Colon (tissue), 2 donors: ENCODE results near the gene MRGPRF.

Source experiments
- FAIRE-seq: peaks from 2 replicates; lab custom pipeline; 2012; peaks lifted over from hg19 to GRCh38; lab: Jason Lieb, UNC
- donor health status: control.
- donor health status: control.

The MRGPRF gene, protein sequence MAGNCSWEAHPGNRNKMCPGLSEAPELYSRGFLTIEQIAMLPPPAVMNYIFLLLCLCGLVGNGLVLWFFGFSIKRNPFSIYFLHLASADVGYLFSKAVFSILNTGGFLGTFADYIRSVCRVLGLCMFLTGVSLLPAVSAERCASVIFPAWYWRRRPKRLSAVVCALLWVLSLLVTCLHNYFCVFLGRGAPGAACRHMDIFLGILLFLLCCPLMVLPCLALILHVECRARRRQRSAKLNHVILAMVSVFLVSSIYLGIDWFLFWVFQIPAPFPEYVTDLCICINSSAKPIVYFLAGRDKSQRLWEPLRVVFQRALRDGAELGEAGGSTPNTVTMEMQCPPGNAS

DNA sequence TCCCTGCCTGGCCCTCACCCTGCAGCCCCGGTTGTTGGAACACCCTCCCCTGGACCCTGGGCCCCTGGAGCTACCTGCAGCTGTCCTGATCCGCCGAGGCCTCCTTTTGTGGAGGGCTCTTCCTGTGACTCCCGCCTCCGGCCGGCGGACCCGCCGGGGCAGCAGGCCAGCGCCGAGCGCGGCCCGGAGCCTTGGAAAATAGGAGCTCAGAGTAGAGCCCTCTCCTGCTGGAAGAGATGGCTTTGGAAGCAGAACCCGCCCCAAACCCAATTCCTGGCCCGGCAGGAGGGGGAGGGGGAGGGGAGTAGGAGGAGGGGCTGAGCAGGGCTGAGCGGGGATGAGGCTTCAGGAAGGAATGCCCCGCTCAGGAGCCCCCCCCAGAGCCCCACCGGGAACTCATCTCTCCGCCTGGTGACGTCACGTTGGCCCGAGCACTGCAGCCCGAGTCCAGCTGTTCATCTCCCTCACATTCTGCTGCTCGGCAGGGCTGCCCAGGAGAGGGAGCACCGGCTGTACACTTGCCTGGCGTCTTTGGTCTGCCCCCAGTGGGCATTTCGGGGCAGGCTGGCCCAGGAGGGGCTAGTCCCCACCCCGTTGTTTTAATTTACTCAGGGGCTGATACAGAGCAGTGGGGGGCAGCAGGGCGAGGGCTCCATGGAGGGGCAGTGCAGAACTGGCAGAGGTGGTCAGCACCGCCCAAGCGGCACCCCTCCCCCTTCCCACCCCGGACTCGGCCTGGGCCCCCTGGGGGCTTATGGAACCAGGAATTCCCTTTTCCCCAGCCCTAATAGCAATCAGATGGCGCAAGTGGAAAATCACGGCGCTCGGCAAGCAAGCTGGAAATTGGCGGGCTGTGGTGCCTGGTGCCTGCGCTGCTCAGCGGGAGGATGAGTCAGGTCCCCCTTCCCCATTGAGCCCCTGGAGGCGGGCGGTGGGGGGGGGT lies at the start of gene MRGPRF:
Gene MRGPRF (minus strand): TSS at position 238 of the 943 bp plus-strand sequence. CDS start 3,345 bp downstream, outside the sequence.
- no peak for FAIRE-seq

DNA sequence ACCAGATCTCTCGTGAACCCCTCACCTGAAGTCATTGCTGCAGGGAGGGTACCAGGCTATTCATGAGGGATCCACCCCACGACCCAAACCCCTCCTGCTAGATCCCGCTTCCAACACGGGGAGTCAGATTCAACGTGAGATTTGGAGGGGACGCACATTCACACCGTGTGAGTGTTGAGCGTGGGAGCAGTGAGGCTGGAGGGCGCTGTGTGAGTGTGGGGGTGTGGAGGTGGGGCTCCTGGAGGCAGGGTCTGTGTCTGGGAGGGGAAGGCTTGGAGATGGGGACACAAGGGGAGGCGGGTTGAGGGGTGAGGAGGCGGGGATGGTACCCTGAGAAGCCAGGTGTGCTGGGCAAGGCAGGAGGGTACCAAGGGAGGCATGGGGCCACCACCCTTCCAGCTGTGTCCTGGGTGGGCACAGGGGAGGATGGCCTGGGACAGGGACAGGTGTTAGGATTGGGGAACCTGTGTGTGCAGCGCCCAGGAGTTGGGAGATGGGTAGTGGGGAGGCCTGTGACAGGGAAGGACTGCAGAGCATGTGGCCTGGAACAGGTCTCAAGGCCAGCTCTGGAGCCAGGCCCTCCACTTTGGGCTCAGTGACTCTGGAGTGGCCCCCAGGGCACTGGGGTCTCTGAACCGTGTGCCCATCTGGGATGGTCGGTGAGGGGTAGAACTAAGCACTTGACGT lies 49.3 kb upstream of the MRGPRF start:
- FAIRE-seq = no peak

GRCh38 chr11:69061713-69062053 lies 48.6 kb upstream of the MRGPRF start:
- FAIRE-seq = no peak

GRCh38 chr11:69060806-69061712 lies 48.0 kb upstream of the MRGPRF start:
- no peak for FAIRE-seq

- no peak for FAIRE-seq
Measured at GRCh38 chr11:69059985-69060384, 46.9 kb upstream of the MRGPRF start.

- FAIRE-seq = no peak
Measured at GRCh38 chr11:69059429-69059828, 46.4 kb upstream of the MRGPRF start.

DNA sequence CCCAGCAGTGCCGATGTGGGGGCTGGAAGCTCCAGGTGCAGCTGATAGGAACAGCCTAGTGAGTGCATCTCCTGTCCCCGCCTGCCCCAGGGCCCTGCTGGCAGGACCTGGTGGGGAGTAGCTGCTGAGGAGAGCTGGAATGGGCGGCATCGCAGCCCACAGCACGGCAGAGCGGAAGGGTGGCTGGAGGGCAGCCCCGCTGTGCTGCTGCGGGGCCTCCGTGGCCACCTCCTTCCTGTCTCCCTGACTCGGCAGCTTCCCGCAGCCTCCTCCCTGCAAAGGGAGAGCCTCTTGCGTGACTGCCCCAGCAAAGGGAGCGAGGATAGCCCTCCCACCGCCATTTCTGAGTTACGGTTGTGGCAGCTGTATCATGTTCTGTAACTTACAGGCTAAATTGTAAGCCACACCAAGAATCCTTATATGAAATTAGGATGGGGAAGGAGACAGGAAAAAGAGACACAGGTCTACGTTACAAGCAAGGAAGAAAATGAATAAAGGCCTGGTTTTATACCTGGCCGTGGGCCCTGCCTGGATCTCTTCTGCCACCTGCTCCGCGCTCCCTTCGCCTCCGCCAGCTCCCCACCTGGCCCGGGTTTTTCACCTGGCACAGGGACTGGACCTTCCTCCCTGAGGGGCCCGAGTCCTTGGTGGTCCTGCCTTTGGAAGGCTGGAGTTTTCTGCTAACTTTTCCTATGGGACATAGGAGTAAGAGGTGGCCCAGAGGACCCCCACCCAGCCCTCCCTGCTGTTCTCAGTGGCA lies 45.6 kb upstream of the MRGPRF start:
- FAIRE-seq = no peak

DNA sequence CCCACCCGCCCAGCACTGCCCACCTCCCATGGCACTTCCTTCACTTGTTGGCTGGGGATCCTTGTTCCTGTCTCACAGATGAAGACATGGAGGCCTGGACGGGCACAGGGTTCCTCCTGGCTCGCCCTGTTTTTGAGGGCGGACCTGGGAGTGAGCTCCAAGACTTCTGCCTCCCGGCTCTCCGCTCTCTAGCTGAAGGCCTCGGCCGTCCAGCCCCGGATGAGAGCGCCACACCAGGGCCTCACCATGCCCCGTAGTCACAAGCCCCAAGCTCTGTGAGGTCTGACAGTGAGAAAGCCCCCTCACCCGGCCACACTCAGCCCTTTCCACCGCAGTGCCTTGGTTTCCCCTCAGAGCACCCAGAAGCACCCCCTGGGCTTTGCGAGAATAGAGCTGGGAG lies 44.8 kb upstream of the MRGPRF start:
- FAIRE-seq = no peak

GRCh38 chr11:69057236-69057635 lies 44.2 kb upstream of the MRGPRF start:
- no peak for FAIRE-seq

DNA sequence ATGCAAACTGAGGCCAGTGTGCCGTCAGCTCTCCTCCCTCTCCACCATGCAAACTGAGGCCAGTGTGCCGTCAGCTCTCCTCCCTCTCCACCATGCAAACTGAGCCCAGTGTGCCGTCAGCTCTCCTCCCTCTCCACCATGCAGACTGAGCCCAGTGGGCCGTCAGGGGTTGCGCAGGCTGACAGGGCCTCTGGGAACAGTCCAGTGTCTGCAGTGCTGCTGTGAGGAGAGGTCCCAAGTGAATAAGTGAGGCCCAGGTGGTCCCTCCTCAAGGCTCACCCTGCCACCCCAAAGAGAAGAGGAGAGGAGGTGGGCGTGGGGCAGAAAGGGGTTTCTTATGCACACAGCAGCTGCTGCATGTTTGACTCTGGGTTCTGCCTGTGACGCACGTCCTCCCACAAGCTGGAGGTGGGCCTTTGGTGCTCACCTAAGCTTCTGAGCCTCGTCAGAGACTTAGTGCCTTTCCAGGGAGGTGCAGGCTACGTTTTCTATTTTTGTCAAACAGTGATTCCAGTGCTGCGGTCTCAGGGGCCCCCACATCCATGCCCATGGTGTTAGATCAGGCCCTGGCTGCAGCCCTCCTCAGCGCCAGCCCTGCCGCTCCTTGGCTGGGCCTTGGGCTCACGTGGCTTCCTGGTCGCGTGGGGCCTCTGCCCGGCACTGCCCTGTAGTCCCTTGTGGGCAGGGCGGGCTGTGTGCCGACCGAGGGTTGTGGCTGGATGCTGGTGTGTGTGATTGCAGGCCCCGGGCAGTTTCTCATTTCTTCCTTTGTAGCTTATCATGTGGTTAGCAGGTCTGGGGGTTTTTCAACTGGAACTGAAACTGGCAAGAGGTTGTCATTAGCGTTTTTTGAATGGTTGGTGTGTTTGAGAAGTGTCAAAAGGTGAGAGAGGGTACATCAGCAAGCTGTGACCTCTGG lies 42.8 kb upstream of the MRGPRF start:
- FAIRE-seq = no peak

DNA sequence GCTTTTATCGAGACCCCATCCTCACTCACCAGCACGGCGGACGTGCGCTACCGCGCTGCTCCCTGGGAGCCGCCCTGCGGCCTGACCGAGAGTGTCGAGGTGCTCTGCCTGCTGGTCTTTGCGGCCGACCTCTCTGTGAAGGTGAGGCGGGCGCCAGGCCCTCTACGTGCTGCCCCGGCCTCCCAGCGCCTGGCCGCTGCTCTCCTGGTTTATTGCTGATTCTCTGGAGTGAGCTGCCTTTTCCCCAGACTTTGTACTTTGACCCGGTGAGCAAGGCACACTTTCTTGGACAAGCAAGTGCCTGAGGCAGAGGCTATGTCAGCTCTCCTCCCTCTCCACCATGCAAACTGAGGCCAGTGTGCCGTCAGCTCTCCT lies 42.2 kb upstream of the MRGPRF start:
- FAIRE-seq = no peak

DNA sequence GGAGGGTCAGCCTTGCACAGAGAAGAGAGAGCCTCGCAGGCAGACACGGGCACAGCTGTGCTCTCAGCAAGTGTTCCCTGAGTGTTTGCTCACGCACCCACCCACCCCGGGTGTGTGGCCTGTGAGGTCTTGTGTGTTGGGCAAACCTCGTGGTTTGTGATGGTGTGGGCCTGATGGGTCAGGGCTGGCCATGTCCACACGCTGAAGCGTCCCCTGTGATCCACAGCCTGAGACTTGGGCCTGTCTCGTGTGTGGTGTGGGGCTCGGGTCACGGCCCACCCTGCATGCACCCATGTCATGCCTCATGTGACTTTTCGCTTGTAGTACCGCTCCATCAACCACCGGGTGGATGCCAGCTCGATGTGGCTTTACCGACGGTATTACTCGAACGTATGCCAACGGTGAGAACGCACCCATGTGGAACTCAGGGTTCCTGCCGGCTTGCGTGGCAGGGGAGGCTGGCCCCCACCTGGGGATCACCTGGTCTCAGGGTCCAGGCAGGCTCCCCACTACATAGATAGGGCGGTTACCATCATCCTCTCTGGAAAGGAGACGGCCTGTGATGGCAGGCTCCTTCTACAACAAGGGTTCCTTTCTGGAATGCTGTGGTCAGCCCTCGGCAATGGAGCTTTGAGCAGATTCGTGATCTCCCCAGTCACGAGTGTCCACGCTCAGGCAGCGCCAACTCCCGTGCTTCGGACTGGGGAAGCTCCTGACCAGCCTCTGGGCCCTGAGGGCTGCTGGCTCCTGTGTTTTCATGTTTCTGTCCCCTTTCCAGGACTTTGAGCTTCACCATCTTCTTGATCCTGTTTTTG lies 41.6 kb upstream of the MRGPRF start:
- FAIRE-seq = no peak

DNA sequence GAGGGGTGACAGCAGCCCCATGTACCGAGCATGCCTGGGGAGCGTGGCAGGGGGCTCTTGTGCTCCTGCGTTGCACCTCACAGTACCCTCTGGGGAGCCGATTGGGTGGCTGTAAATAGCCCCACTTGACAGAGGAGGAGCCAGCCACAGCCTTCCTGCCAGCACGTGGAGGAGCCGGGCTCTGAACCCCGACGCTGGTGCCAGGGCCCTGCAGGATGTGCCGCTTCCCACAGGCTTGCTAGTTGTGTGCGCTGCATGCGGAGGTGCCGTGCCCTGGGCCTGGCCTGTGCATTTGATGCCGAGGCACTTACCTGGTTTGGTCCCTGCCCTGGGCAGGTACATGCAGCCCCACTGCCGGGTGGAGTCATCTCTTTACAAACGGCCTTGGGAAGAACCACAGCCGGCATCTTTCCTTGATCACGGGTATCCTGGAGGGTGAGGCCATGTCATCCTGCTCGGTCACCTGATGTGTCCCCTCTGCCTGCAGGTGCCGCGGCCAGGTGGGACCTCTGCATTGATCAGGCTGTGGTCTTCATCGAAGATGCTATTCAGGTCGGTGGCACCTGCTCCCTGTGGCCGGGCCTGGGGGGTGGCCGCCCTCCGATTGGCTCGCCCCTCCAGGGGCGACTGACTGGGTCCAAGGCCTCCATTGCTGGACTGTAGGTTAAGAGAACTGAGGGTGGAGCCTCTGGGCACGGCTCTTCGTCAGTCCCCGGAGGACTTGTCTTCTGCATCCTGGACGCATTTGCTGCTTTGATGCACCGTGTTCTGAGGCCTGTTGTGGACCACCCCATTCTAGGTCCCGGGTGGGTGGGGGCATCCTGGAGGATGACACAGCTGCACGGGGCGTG lies 40.7 kb upstream of the MRGPRF start:
- no peak for FAIRE-seq

DNA sequence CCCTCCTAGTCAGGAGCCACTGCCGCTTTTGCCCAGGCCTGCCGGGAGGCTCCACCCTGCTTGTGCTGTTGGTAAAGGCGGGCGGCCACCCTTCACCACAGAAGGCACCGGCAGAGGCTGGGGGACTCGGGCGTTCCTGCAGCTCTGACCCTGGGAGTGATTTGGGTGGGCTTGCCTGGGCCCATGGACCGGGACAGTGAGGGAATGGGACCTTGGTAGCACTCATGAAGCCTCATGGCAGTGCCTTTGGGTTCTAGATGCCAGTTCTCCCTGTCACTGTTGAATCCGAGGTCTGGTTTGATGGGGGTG lies 40.1 kb upstream of the MRGPRF start:
- FAIRE-seq = no peak

DNA sequence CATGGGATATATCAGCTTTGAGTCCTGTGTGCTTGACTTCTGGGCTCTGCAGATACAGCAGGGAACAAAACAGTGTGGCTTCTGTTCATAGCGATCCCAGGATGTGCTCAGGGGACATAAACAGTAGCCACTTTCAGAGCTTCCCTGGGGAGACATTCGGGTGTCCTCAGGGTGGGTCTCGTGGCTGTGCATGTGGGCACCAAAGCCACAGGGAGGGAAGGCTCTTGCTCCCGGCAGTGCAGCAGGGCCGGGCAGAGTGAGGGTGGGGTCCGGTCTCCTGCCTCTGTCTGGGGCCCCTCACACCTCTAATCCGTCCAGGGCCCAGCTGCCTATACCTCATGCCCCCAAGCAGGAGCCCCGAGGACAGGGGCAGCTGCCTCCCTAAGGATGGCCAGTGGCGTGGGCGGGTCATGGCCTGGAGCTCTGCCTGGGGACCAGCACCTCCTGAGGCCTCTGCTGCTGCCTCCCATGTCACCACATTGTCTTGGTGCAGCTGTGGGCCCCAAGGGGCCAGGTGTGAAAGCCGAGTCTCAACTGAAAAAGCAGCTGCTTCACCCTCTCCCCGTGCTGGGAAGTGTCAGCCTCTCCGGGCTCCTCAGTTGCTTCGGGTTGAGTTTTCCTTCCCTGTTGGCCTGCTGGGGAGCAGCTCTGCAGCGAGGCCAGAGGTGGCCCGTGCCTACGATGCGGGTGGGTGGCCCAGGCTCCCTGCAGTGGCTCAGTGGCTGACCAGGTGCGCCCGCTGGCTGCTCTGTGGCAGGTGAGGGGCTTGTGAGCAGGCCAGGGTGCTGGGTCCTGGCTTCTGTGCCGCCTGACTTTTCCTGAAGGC lies 39.5 kb upstream of the MRGPRF start:
- FAIRE-seq = no peak

- FAIRE-seq = no peak
Measured at GRCh38 chr11:69051381-69052342, 38.6 kb upstream of the MRGPRF start.
